Measurements from ENCODE around the gene PLCL1.

Gene PLCL1

GRCh38 chr2:198060277-198060676 lies 255.9 kb downstream of the PLCL1 start:
- DNase-seq (ENCODE audit: low spot score): no peak

GRCh38 chr2:198062826-198063225 lies 258.4 kb downstream of the PLCL1 start:
- no peak for DNase-seq (ENCODE audit: low spot score)

- DNase-seq (ENCODE audit: low spot score): no peak
These were observed 258.8 kb downstream of the PLCL1 start for GRCh38 chr2:198063242-198063641.

- DNase-seq (ENCODE audit: low spot score): no peak
These were observed 260.9 kb downstream of the PLCL1 start for GRCh38 chr2:198065322-198065721.

GRCh38 chr2:198066597-198066996 lies 262.2 kb downstream of the PLCL1 start:
- DNase-seq (ENCODE audit: low spot score): no peak

GRCh38 chr2:198072655-198073054 lies 268.3 kb downstream of the PLCL1 start:
- DNase-seq (ENCODE audit: low spot score): no peak

- DNase-seq (ENCODE audit: low spot score): no peak
These were observed 268.9 kb downstream of the PLCL1 start for GRCh38 chr2:198073253-198073652.

- DNase-seq (ENCODE audit: low spot score): no peak
These were observed 273.1 kb downstream of the PLCL1 start for GRCh38 chr2:198077477-198077876.

- DNase-seq (ENCODE audit: low spot score): no peak
These were observed 276.7 kb downstream of the PLCL1 start for GRCh38 chr2:198080879-198081765.

- no peak for DNase-seq (ENCODE audit: low spot score)
These were observed 279.8 kb downstream of the PLCL1 start for GRCh38 chr2:198084156-198084555.

- no peak for DNase-seq (ENCODE audit: low spot score)
These were observed 291.6 kb downstream of the PLCL1 start for GRCh38 chr2:198096002-198096401.

- no peak for DNase-seq (ENCODE audit: low spot score)
These were observed 292.6 kb downstream of the PLCL1 start for GRCh38 chr2:198096965-198097364.

- DNase-seq (ENCODE audit: low spot score): no peak
These were observed 293.2 kb downstream of the PLCL1 start for GRCh38 chr2:198097630-198098029.

GRCh38 chr2:198098386-198098785 lies 294.0 kb downstream of the PLCL1 start:
- no peak for DNase-seq (ENCODE audit: low spot score)

- no peak for DNase-seq (ENCODE audit: low spot score)
These were observed 294.5 kb downstream of the PLCL1 start for GRCh38 chr2:198098918-198099317.

GRCh38 chr2:198100346-198100745 lies 296.0 kb downstream of the PLCL1 start:
- no peak for DNase-seq (ENCODE audit: low spot score)

GRCh38 chr2:198101688-198102087 lies 297.3 kb downstream of the PLCL1 start:
- DNase-seq (ENCODE audit: low spot score): no peak

GRCh38 chr2:198102120-198102519 lies 297.7 kb downstream of the PLCL1 start:
- DNase-seq (ENCODE audit: low spot score): no peak

GRCh38 chr2:198102856-198103255 lies 298.5 kb downstream of the PLCL1 start:
- no peak for DNase-seq (ENCODE audit: low spot score)

GRCh38 chr2:198106621-198107385 lies 302.4 kb downstream of the PLCL1 start:
- no peak for DNase-seq (ENCODE audit: low spot score)

GRCh38 chr2:198113316-198113715 lies 308.9 kb downstream of the PLCL1 start:
- DNase-seq (ENCODE audit: low spot score): no peak

- no peak for DNase-seq (ENCODE audit: low spot score)
These were observed 309.7 kb downstream of the PLCL1 start for GRCh38 chr2:198114064-198114463.

- no peak for DNase-seq (ENCODE audit: low spot score)
These were observed 310.8 kb downstream of the PLCL1 start for GRCh38 chr2:198115201-198115600.

All from AG08396 (cell line).